ENCODE measurements around the gene KLHL29. TPM values are rescaled to one million over a fixed set of nuclear protein-coding genes. Genes with fewer than 3 reads are reported as not detected.

Gene KLHL29
- total RNA-seq, 1 donor from 2014 or later: 2.2 TPM

DNA sequence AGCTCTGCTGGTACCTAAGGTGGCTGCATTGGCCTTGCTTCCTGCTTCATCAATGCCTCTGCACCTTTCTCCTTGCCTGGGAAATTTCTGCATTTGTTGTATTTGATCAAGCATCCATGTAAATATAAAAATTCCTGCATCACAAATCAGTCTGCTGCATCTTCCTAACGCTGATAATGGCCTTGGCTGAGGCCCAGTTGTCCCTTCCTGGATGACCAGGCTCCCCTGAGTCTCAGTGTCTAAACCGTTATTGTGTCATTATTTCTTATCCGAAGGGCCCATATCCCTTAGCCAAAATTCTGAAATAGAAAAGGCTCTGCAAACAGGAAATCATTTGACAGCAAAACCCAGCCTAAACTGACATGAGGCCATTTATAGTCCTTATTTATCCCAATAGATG, 62.4 kb downstream of the KLHL29 start:
- intact Hi-C loops (cut with micrococcal nuclease): no loop called here

- intact Hi-C loops (cut with micrococcal nuclease): no loop called here
Measured at GRCh38 chr2:23448906-23449305, 63.9 kb downstream of the KLHL29 start.

DNA sequence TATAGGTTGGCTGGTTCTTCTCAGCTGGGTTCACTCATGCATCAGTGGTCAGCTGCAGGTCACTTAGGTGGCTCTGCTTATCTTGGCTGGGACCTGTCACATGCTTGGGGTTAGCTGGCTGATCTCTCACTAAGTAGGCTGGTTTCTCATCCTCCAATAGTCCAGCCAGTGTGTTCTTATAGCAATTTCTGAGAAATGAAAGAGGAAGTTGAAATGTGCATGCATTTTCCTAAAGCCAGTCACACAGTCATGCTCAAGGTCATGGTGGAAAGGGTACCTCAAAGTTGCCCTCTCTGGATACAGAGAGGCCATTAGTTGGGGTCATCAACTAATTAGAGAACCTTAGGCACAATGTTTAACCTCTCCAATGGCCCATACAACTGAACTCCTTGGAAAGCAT, 64.4 kb downstream of the KLHL29 start:
- intact Hi-C loops (cut with micrococcal nuclease): no loop called here

- intact Hi-C loops (cut with micrococcal nuclease): no loop called here
Measured at GRCh38 chr2:23449831-23450331, 64.9 kb downstream of the KLHL29 start.

GRCh38 chr2:23452372-23452771, 67.4 kb downstream of the KLHL29 start:
- intact Hi-C loops (cut with micrococcal nuclease): no loop called here

GRCh38 chr2:23452853-23453420, 68.0 kb downstream of the KLHL29 start:
- intact Hi-C loops (cut with micrococcal nuclease): no loop called here

DNA sequence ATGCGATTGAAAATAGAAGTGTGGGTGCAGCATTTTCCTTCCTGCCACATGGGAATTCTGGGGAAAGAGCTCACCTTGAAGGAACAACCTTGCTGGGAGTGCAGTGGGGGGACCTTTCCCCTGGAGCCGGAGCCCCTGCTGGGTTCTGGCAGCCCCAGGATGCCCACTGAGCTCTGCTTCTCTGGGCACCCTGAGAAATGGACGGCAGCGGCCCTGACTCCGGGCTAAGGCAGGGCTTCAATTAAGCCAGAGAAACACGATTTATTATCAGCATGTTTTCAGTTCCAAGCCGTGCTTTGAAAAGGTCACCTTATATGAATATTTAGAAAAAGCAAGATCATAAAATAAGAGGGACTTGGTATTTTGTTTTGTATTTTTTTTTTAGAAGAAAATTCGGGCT, 68.5 kb downstream of the KLHL29 start:
- intact Hi-C loops (cut with micrococcal nuclease): no loop called here

GRCh38 chr2:23453836-23454460, 69.0 kb downstream of the KLHL29 start:
- intact Hi-C loops (cut with micrococcal nuclease): no loop called here

- intact Hi-C loops (cut with micrococcal nuclease): no loop called here
Measured at GRCh38 chr2:23454501-23455120, 69.6 kb downstream of the KLHL29 start.

DNA sequence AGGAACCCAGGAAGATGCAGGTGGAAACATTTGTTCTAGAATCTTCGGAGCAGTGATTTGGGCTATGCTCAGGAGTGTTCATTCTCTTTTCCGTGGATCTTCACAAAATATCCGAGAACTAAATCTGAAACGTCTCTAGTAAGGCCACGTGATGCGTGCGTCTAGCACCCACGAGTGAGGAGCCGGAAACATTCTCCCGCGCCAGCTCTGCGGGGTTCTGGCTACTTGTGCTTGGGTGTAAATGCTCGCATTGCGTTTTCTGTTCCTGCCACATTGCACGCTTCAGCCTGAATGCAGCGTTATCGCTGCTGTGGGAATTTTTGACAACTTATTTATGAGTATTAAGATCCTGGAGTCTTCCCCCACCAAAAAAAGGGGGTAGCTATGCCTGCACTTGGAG, 71.4 kb downstream of the KLHL29 start:
- intact Hi-C loops (cut with micrococcal nuclease): no loop called here

GRCh38 chr2:23456881-23457760, 72.1 kb downstream of the KLHL29 start:
- intact Hi-C loops (cut with micrococcal nuclease): no loop called here

- intact Hi-C loops (cut with micrococcal nuclease): no loop called here
Measured at GRCh38 chr2:23457990-23458682, 73.2 kb downstream of the KLHL29 start.

- intact Hi-C loops (cut with micrococcal nuclease): no loop called here
Measured at GRCh38 chr2:23459032-23459431, 74.1 kb downstream of the KLHL29 start.

DNA sequence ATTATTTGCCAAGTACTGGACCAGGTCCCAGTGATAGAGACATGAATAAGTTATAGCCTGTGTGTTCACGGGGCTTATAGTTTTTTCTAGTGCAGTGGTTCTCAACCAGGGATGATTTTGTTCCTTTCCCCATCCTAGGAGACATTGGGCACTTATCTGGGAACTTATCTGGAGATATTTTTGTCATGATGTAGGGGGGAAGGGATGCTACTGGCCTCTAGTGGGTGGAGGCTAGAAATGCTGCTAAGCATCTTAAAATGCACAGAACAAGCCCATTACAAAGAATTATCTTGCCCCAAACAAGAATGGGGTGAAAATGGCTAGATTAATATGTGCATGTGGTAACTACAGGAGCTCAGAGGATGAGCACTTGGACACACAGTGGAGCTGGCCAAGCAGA, 75.2 kb downstream of the KLHL29 start:
- intact Hi-C loops (cut with micrococcal nuclease): loop anchor here (2.0 kb wide), 1 partner anchor 261 kb away; no protein-coding TSS in a partner anchor

GRCh38 chr2:23460993-23461392, 76.0 kb downstream of the KLHL29 start:
- intact Hi-C loops (cut with micrococcal nuclease): loop anchor here (2.0 kb wide), 1 partner anchor 262 kb away; no protein-coding TSS in a partner anchor

DNA sequence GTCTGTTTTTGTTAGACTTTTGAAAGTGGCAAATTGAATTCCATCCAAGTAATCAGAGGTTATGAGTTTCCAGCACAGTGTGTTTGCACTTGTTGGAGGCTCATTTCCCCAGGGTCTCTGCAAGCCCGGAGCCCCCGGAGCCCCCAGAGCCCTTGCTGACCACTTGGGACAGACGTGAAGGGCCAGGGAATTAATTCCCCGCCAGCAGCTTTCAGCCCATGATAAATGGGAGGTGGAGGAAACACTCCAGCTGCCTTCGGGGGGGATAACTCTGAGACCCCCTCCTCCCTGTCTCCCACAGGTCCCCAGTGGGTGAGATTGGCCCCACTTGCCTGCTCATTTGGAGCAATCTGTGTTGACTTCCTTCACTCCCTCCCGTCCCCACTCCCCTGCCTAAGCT, 79.2 kb downstream of the KLHL29 start:
- intact Hi-C loops (cut with micrococcal nuclease): no loop called here

- intact Hi-C loops (cut with micrococcal nuclease): no loop called here
Measured at GRCh38 chr2:23464905-23465537, 80.0 kb downstream of the KLHL29 start.

GRCh38 chr2:23465936-23466335, 81.0 kb downstream of the KLHL29 start:
- intact Hi-C loops (cut with micrococcal nuclease): no loop called here

- intact Hi-C loops (cut with micrococcal nuclease): no loop called here
Measured at GRCh38 chr2:23467618-23468017, 82.6 kb downstream of the KLHL29 start.

GRCh38 chr2:23468474-23469141, 83.6 kb downstream of the KLHL29 start:
- intact Hi-C loops (cut with micrococcal nuclease): no loop called here

Data from T-helper 2 cell treated with Interferon-gamma antibody and Interleukin-4, amounts not matched to agents 100 ng/mL and 5 ng/mL, for 36 hours (primary cell).